Activated CD4-positive, alpha-beta T cell treated with anti-CD3 and anti-CD28 coated beads, Interleukin-2, Interleukin-4, amounts not matched to agents 100 ng/mL and 50 ng/mL, durations not matched to agents 16 hours and 8 hours (primary cell): ENCODE data around the gene CLTRN.
"Not testable (repeated sequence)": the region's sequence is repeated elsewhere in the genome, so short reads cannot be mapped to it uniquely, and the experiment has no call there.

ENCODE experiments used
- DNase-seq: peaks from one replicate; pipeline ENCODE4 v3.0.0-alpha.2; 2020; ENCODE audit warnings: low spot score

CLTRN gene

GRCh38 chrX:15647510-15647909, 17.1 kb downstream of the CLTRN start:
- DNase-seq: not testable (repeated sequence)

- DNase-seq: no peak
These were observed 18.1 kb downstream of the CLTRN start for GRCh38 chrX:15646543-15646942.

DNA sequence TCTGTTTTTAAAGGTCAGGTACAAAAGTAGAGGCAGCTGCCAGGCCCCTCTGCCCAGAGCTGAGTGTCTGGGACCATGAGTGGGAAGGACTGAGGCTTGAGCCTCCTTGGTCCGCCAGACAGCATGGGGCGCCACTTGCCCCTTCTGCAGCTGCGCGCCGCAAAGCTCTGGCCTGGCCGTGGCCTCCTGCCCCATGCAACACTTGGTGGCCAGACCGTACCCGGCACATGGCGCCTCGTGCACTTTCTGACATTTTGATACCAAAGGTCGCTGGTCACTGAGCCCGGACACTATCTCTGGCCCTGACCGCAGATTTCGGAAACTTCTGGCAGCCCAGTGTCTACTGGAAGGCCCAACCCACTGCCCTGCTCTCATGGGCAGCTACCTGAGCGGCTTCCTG, 18.6 kb downstream of the CLTRN start:
- no peak for DNase-seq

DNA sequence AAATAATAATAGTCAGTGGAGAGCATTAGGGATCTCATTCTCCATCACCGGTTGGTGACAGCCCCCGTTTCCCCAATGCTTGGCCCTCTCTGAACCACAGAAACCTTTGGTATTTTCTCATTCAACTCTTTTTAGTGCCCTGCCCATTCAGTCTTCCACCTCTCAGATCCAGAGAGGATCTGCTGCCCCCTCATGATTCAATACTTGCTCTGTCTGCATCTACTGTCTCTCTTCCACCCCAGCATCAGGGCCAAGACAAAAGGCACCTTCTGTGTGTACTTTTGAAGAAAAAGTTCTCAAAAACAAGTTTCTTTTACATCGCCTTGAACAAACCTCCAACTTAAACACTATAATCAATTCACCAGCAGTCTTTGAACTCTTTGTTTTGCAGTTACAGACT, 19.3 kb downstream of the CLTRN start:
- DNase-seq: no peak

GRCh38 chrX:15644560-15644872, 20.1 kb downstream of the CLTRN start:
- no peak for DNase-seq

GRCh38 chrX:15643786-15644559, 20.6 kb downstream of the CLTRN start:
- no peak for DNase-seq

DNA sequence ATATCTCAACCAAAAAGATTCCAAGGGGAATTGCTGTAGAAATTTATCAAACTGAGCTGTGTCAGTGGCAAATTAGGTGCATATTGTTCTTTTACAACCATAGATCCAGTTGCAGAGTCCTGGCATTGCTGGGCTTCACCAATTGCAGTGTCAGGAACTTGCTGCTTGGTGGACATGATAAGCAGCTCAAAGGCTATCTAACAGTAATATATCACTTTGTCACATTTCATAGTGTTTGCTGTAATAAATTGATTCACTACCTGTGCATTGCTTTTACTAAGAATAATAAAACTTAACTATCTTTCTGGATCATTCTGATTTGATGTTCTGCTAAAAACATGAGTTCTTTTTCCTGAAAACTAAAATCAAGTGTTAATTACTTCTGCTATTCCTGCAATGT, 33.0 kb downstream of the CLTRN start:
- no peak for DNase-seq

GRCh38 chrX:15623054-15623453, 41.6 kb downstream of the CLTRN start:
- DNase-seq: no peak

GRCh38 chrX:15619053-15619755, 45.4 kb downstream of the CLTRN start:
- DNase-seq: no peak

DNA sequence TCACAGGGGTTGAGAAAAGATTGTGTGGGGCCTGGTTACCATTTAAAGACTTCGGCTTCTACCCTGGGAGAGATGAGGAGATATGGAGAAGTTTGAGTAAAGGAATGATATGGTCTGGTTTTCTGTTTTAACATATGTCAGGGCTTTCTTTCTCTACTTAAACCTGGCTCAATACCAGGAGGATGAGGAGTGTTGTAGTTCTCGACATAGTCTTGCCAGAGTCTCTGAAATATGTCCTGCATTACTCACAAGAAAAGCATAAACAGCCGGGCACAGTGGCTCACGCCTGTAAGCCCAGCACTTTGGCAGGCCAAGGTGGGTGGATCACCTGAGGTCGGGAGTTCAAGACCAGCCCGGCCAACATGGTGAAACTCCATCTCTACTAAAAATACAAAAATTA, 47.5 kb downstream of the CLTRN start:
- no peak for DNase-seq

DNA sequence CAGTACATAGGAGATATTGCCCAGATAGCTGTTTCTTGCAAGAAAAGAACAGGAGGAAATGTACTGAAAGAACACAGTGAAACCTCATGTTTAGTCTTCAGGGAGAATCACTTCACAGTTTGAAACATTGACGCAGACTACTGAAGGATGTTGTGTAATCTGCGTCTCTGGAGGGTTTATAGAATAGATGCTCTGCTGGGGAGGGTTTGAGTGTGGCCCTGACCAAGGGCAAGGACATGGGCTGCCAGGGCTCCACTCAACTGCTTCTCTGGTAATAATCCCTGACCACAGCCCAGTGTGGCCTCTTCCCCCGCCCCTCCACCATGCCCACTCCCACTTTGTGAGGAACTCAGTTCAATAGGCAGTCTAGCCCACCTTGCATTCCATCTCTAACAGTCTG, 48.1 kb downstream of the CLTRN start:
- no peak for DNase-seq

GRCh38 chrX:15607067-15607466, 57.5 kb downstream of the CLTRN start:
- no peak for DNase-seq

DNA sequence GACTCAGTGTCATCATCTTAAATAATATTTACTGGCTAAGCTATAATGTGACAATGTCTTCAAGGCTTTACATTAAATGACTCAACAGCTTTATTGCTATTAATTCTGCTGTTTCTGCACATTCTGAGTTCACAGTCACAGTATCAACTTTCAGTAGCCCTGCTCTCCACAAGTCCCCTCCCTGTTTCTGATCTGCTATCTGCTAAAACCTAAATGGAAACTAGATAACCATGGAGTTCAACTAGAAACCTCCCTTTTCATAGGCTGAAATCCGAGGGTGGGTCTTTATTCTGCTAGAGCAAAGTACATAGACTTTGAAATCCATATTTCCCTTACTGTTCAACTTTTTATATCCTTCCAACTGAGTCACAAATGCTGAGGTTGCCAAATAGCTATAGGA, 58.5 kb downstream of the CLTRN start:
- DNase-seq: no peak

GRCh38 chrX:15605226-15605625, 59.4 kb downstream of the CLTRN start:
- DNase-seq: no peak

DNA sequence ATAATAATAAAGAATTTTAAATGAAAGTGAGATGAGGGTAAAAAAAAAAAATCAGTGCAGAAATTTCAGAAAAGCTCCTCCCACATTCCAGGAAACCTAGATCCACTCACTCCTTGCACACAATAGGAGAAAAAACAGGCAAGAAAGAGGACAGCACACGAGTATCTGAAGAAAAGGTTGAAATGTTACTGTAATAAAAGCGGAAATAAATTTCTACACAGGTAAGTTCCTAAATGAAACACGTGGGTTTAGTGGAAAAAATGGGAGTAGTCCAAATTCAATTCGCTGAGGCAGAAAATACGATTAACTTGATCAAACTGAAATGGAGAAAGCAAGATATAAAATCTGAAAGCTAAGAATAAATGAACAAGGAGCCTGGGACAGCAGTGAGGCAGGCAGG, 61.8 kb downstream of the CLTRN start:
- DNase-seq: no peak

GRCh38 chrX:15601932-15602331, 62.7 kb downstream of the CLTRN start:
- DNase-seq: no peak

- DNase-seq: no peak
These were observed 63.9 kb downstream of the CLTRN start, which contains the start of gene ACE2 for GRCh38 chrX:15600745-15601144. Gene ACE2, minus strand, starts transcription at chrX:15600960. Its CDS starts 49 bp downstream, at chrX:15600911.

DNA sequence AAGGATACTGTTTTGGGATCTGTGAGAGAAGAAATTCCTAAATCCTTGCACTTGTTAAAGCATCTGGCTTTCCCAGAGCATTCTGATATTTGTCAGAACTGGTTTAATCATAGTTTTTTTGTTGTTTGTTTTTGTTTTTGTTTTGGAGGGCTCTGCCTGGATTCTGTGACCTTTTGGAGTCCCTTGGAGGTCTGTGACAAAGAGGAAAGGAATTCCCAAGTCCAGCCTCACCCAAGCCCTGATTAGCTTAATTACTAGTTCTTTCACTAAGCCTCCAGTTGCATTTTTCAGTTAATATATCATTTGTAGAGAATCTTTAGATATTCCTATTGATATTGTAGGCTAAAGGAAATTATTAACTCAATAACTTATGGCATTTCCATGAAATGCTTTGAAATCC, 64.6 kb downstream of the CLTRN start:
- no peak for DNase-seq

DNA sequence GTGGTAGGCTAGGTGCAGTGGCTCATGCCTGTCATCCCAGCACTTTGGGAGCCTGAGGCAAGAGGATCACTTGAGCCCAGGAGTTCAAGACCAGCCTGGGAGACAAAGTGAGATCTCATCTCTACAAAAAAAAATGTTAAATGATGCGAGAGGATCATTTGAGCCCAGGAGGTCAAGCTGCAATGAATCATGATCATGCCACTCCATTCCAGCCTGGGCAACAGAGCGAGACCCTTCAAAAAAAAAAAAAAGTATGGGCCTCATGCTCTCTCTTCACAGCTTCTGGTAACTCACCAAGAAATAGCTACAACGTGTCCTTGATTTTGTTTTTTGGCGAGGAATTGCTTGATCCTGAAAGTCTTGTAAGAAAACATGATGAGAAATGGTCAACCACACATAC, 65.1 kb downstream of the CLTRN start:
- DNase-seq: no peak

DNA sequence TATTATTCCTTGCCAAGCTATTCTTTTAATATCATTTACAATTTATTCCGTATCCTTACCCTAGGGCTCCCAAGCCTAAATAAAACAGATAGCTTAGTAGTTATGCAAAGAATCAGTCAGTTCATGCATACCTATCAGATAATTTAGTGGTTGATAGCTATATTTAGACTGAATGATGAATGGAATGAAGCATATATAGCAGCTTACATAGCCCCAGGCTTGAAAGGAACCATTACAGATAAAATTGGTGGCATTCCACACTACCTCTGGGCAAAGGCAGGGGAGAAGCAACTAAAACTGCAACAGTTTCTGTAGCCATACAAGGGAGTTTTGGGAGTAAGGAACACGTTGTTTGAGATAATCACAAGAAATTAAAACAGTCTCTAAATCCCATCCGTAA, 66.6 kb downstream of the CLTRN start:
- no peak for DNase-seq

DNA sequence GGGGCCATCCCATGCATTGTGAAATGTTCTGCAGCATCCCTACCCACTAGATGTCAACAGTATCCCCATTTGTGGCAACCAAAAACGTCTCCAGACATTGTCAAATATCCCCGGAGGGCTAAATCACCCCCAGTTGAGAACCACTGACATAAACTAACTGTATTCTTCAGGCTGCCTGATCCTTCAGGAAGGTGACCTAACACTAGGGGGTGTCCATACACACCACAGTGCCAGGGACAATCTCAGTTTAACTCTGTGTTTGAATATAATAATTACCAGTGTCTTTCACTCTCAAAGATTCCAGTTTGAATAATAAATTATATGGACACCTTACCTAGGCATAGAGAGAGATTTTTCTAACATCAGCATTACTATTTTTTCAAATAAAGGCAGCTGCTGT, 70.2 kb downstream of the CLTRN start:
- DNase-seq: no peak

GRCh38 chrX:15579778-15580747, 84.5 kb downstream of the CLTRN start:
- no peak for DNase-seq
